ENCODE results near the gene CES3.
"Not testable (repeated sequence)": the region's sequence is repeated elsewhere in the genome, so short reads cannot be mapped to it uniquely, and the experiment has no call there.

CES3 gene

GRCh38 chr16:66926171-66926947 is 34.7 kb upstream of the CES3 start:
- no peak for DNase-seq (ENCODE audit: low read depth)

GRCh38 chr16:66926961-66927436 is 34.1 kb upstream of the CES3 start:
- peak; percentile 72 for DNase-seq (ENCODE audit: low read depth)

- DNase-seq (ENCODE audit: low read depth), result no peak
These were observed 33.0 kb upstream of the CES3 start for GRCh38 chr16:66927918-66928649.

GRCh38 chr16:66928702-66929388 is 32.2 kb upstream of the CES3 start:
- DNase-seq (ENCODE audit: low read depth), result no peak

- no peak for DNase-seq (ENCODE audit: low read depth)
These were observed 30.9 kb upstream of the CES3 start for GRCh38 chr16:66930189-66930588.

GRCh38 chr16:66931665-66932064 is 29.4 kb upstream of the CES3 start:
- no peak for DNase-seq (ENCODE audit: low read depth)

- no peak for DNase-seq (ENCODE audit: low read depth)
These were observed 29.0 kb upstream of the CES3 start for GRCh38 chr16:66932076-66932475.

GRCh38 chr16:66933776-66934137 is 27.3 kb upstream of the CES3 start:
- DNase-seq (ENCODE audit: low read depth), result no peak

GRCh38 chr16:66934138-66934838 is 26.8 kb upstream of the CES3 start, which contains the start of gene CIAO2B:
Gene CIAO2B (minus strand): TSS chr16:66934402. CDS start chr16:66934364, 38 bp downstream.
- no peak for DNase-seq (ENCODE audit: low read depth)

- DNase-seq (ENCODE audit: low read depth), result not testable (repeated sequence)
These were observed 26.2 kb upstream of the CES3 start for GRCh38 chr16:66934839-66935313.

- DNase-seq (ENCODE audit: low read depth), result no peak
These were observed 25.6 kb upstream of the CES3 start, which contains the start of gene CES2 for GRCh38 chr16:66935314-66936011. Gene CES2 (plus strand): TSS chr16:66935516. CDS start chr16:66935636, 120 bp downstream.

GRCh38 chr16:66936462-66936861 is 24.6 kb upstream of the CES3 start:
- DNase-seq (ENCODE audit: low read depth), result no peak

GRCh38 chr16:66936889-66937554 is 24.0 kb upstream of the CES3 start:
- no peak for DNase-seq (ENCODE audit: low read depth)

GRCh38 chr16:66937725-66938337 is 23.2 kb upstream of the CES3 start:
- no peak for DNase-seq (ENCODE audit: low read depth)

GRCh38 chr16:66939366-66939765 is 21.7 kb upstream of the CES3 start:
- no peak for DNase-seq (ENCODE audit: low read depth)

GRCh38 chr16:66940236-66940635 is 20.8 kb upstream of the CES3 start:
- no peak for DNase-seq (ENCODE audit: low read depth)

- no peak for DNase-seq (ENCODE audit: low read depth)
These were observed 18.1 kb upstream of the CES3 start for GRCh38 chr16:66942981-66943380.

- no peak for DNase-seq (ENCODE audit: low read depth)
These were observed 17.5 kb upstream of the CES3 start for GRCh38 chr16:66943426-66944053.

GRCh38 chr16:66944054-66944441 is 17.0 kb upstream of the CES3 start:
- DNase-seq (ENCODE audit: low read depth), result no peak

- not testable (repeated sequence) for DNase-seq (ENCODE audit: low read depth)
These were observed 16.1 kb upstream of the CES3 start for GRCh38 chr16:66944971-66945370.

All from non-pigmented ciliary epithelial cell (primary cell).